ENCODE measurements around the gene DLX6.

The DLX6 gene

GRCh38 chr7:97005183-97006054, at the start of gene DLX6:
TSS of gene DLX6 (plus strand) at chr7:97005553. CDS start at chr7:97005978, 425 bp downstream.
- H3K27me3 ChIP-seq (ENCODE audit: low read depth, low read length): peaks cover 6% of the 10 kb centered on the region
- H4K20me1 ChIP-seq (ENCODE audit: insufficient read depth, low read length): no peaks in the 10 kb centered on the region
- no peaks in the 10 kb centered on the region for H3K4me1 ChIP-seq (ENCODE audit: low read length)
- no peaks in the 10 kb centered on the region for H3K36me3 ChIP-seq (replicated peaks; ENCODE audit: low read depth, low read length)
- no peaks in the 10 kb centered on the region for H3K79me2 ChIP-seq (ENCODE audit: low read length)
- H3K4me3 ChIP-seq (ENCODE audit: low read length): no peak within 1 kb of the TSS
- no peak within 1 kb of the TSS for H3K27ac ChIP-seq (ENCODE audit: low read length)
- H2AFZ ChIP-seq (ENCODE audit: low read depth, low read length): no peak within 1 kb of the TSS
- no peaks in the 10 kb centered on the region for H3K9me3 ChIP-seq (ENCODE audit: insufficient read depth, low read length)
- no peak for TF ChIP-seq CTCF (IDR thresholded peaks at IDR 0.05; ENCODE audit: low read depth, low read length)
- no peak for TF ChIP-seq EZH2phosphoT487 (IDR thresholded peaks at IDR 0.05; ENCODE audit: low read depth)
- H3K4me2 ChIP-seq (ENCODE audit: low read length): no peak within 1 kb of the TSS
- H3K9ac ChIP-seq (ENCODE audit: low read length): no peak within 1 kb of the TSS

GRCh38 chr7:96959135-96959534, 46.2 kb upstream of the DLX6 start:
- Histone ChIP-seq H3K4me2 (ENCODE audit: low read length) (no peak overlapping the region), H3K4me3 (ENCODE audit: low read length) (no peak overlapping the region), H3K27ac (ENCODE audit: low read length) (no peak overlapping the region), H3K36me3 (replicated peaks; ENCODE audit: low read depth, low read length) (no peaks in the 10 kb centered on the region), H3K79me2 (ENCODE audit: low read length) (no peaks in the 10 kb centered on the region), H2AFZ (ENCODE audit: low read depth, low read length) (no peak overlapping the region), H4K20me1 (ENCODE audit: insufficient read depth, low read length) (no peaks in the 10 kb centered on the region), H3K9me3 (ENCODE audit: insufficient read depth, low read length) (no peaks in the 10 kb centered on the region), H3K9ac (ENCODE audit: low read length) (no peak overlapping the region), H3K4me1 (ENCODE audit: low read length) (no peaks in the 10 kb centered on the region), H3K27me3 (ENCODE audit: low read depth, low read length) (no peaks in the 10 kb centered on the region)
- TF ChIP-seq EZH2phosphoT487 (IDR thresholded peaks at IDR 0.05; ENCODE audit: low read depth) (no peak), CTCF (IDR thresholded peaks at IDR 0.05; ENCODE audit: low read depth, low read length) (no peak)

GRCh38 chr7:96962221-96962885, 43.0 kb upstream of the DLX6 start:
- no peaks in the 10 kb centered on the region for H3K36me3 ChIP-seq (replicated peaks; ENCODE audit: low read depth, low read length)
- no peak overlapping the region for H2AFZ ChIP-seq (ENCODE audit: low read depth, low read length)
- no peaks in the 10 kb centered on the region for H4K20me1 ChIP-seq (ENCODE audit: insufficient read depth, low read length)
- no peak overlapping the region for H3K9ac ChIP-seq (ENCODE audit: low read length)
- no peaks in the 10 kb centered on the region for H3K9me3 ChIP-seq (ENCODE audit: insufficient read depth, low read length)
- no peak overlapping the region for H3K4me2 ChIP-seq (ENCODE audit: low read length)
- H3K27ac ChIP-seq (ENCODE audit: low read length): no peak overlapping the region
- no peaks in the 10 kb centered on the region for H3K79me2 ChIP-seq (ENCODE audit: low read length)
- no peaks in the 10 kb centered on the region for H3K4me1 ChIP-seq (ENCODE audit: low read length)
- H3K4me3 ChIP-seq (ENCODE audit: low read length): no peak overlapping the region
- no peaks in the 10 kb centered on the region for H3K27me3 ChIP-seq (ENCODE audit: low read depth, low read length)
- TF ChIP-seq CTCF (IDR thresholded peaks at IDR 0.05; ENCODE audit: low read depth, low read length) (no peak), EZH2phosphoT487 (IDR thresholded peaks at IDR 0.05; ENCODE audit: low read depth) (no peak)

- H3K9ac ChIP-seq (ENCODE audit: low read length): no peak overlapping the region
- H3K4me2 ChIP-seq (ENCODE audit: low read length): no peak overlapping the region
- H4K20me1 ChIP-seq (ENCODE audit: insufficient read depth, low read length): no peaks in the 10 kb centered on the region
- H3K27me3 ChIP-seq (ENCODE audit: low read depth, low read length): 0 out of 2 replicates have a peak, but pooled peaks cover 13% of the 10 kb centered on the region
- no peaks in the 10 kb centered on the region for H3K36me3 ChIP-seq (replicated peaks; ENCODE audit: low read depth, low read length)
- H3K27ac ChIP-seq (ENCODE audit: low read length): no peak overlapping the region
- no peaks in the 10 kb centered on the region for H3K4me1 ChIP-seq (ENCODE audit: low read length)
- H3K9me3 ChIP-seq (ENCODE audit: insufficient read depth, low read length): no peaks in the 10 kb centered on the region
- no peak for TF ChIP-seq EZH2phosphoT487 (IDR thresholded peaks at IDR 0.05; ENCODE audit: low read depth)
- TF ChIP-seq CTCF (IDR thresholded peaks at IDR 0.05; ENCODE audit: low read depth, low read length): no peak
- no peak overlapping the region for H3K4me3 ChIP-seq (ENCODE audit: low read length)
- H2AFZ ChIP-seq (ENCODE audit: low read depth, low read length): no peak overlapping the region
- H3K79me2 ChIP-seq (ENCODE audit: low read length): no peaks in the 10 kb centered on the region
Measured at GRCh38 chr7:96968981-96969380, 36.4 kb upstream of the DLX6 start.

Data from OCI-LY3 (cell line).